Measurements from ENCODE around the gene IRAK3. TPM values are rescaled to one million over a fixed set of nuclear protein-coding genes. Genes with fewer than 3 reads are reported as not detected.

The IRAK3 gene
- 3.2 TPM for total RNA-seq
- long read RNA-seq, partial matches to known transcripts = 0 of 2 reads
- long read RNA-seq, other reads (novel, unspliced or antisense) = 2 of 2 reads

GRCh38 chr12:66188584-66189485 lies at the start of gene IRAK3:
Gene IRAK3 (plus strand): TSS chr12:66189214. CDS start chr12:66189300, 86 bp downstream.
- intact Hi-C loops (cut with DNase I) = loop anchor here (2.0 kb wide), 1 partner anchor 20 kb away; the partner anchor contains the start of gene TMBIM4
- DNase-seq (ENCODE audit: low spot score) = peak; percentile 96

- intact Hi-C loops (cut with DNase I) = no loop called here
- DNase-seq (ENCODE audit: low spot score) = no peak
Observed at GRCh38 chr12:66139328-66139727, 49.7 kb upstream of the IRAK3 start.

GRCh38 chr12:66140731-66141130 lies 48.3 kb upstream of the IRAK3 start:
- DNase-seq (ENCODE audit: low spot score) = no peak
- intact Hi-C loops (cut with DNase I) = loop anchor here (10.0 kb wide), 2 partner anchors 164 to 264 kb away; partner anchors contain the start of gene HELB

- DNase-seq (ENCODE audit: low spot score) = no peak
- intact Hi-C loops (cut with DNase I) = loop anchor here (10.0 kb wide), 2 partner anchors 164 to 264 kb away; partner anchors contain the start of gene HELB
Observed at GRCh38 chr12:66141299-66141698, 47.7 kb upstream of the IRAK3 start.

- intact Hi-C loops (cut with DNase I) = loop anchor here (10.0 kb wide), 2 partner anchors 162 to 262 kb away; partner anchors contain the start of gene HELB
- no peak for DNase-seq (ENCODE audit: low spot score)
Observed at GRCh38 chr12:66142826-66143225, 46.2 kb upstream of the IRAK3 start.

- DNase-seq (ENCODE audit: low spot score) = no peak
- intact Hi-C loops (cut with DNase I) = loop anchor here (10.0 kb wide), 2 partner anchors 161 to 261 kb away; partner anchors contain the start of gene HELB
Observed at GRCh38 chr12:66143868-66144267, 45.1 kb upstream of the IRAK3 start.

GRCh38 chr12:66144791-66145754 lies 43.9 kb upstream of the IRAK3 start:
- intact Hi-C loops (cut with DNase I) = loop anchor here (10.0 kb wide), 2 partner anchors 160 to 260 kb away; partner anchors contain the start of gene HELB
- DNase-seq (ENCODE audit: low spot score) = no peak

GRCh38 chr12:66149702-66150398 lies 39.2 kb upstream of the IRAK3 start:
- DNase-seq (ENCODE audit: low spot score) = no peak
- intact Hi-C loops (cut with DNase I) = loop anchor here (10.0 kb wide), 2 partner anchors 155 to 255 kb away; partner anchors contain the start of gene HELB

GRCh38 chr12:66152732-66153131 lies 36.3 kb upstream of the IRAK3 start:
- intact Hi-C loops (cut with DNase I) = no loop called here
- DNase-seq (ENCODE audit: low spot score) = no peak

GRCh38 chr12:66154776-66155175 lies 34.2 kb upstream of the IRAK3 start:
- no peak for DNase-seq (ENCODE audit: low spot score)
- intact Hi-C loops (cut with DNase I) = no loop called here

GRCh38 chr12:66156654-66157053 lies 32.4 kb upstream of the IRAK3 start:
- no peak for DNase-seq (ENCODE audit: low spot score)
- intact Hi-C loops (cut with DNase I) = no loop called here

- intact Hi-C loops (cut with DNase I) = loop anchor here (2.0 kb wide), 1 partner anchor 16 kb away; no protein-coding TSS in a partner anchor
- no peak for DNase-seq (ENCODE audit: low spot score)
Observed at GRCh38 chr12:66159123-66159522, 29.9 kb upstream of the IRAK3 start.

GRCh38 chr12:66160704-66161103 lies 28.3 kb upstream of the IRAK3 start:
- intact Hi-C loops (cut with DNase I) = no loop called here
- no peak for DNase-seq (ENCODE audit: low spot score)

- intact Hi-C loops (cut with DNase I) = no loop called here
- no peak for DNase-seq (ENCODE audit: low spot score)
Observed at GRCh38 chr12:66162701-66163100, 26.3 kb upstream of the IRAK3 start.

GRCh38 chr12:66163289-66163688 lies 25.7 kb upstream of the IRAK3 start:
- intact Hi-C loops (cut with DNase I) = no loop called here
- DNase-seq (ENCODE audit: low spot score) = no peak

GRCh38 chr12:66164349-66164821 lies 24.6 kb upstream of the IRAK3 start:
- intact Hi-C loops (cut with DNase I) = no loop called here
- no peak for DNase-seq (ENCODE audit: low spot score)

GRCh38 chr12:66165141-66165540 lies 23.9 kb upstream of the IRAK3 start:
- no peak for DNase-seq (ENCODE audit: low spot score)
- intact Hi-C loops (cut with DNase I) = loop anchor here (5.0 kb wide), 1 partner anchor 33 kb away; the partner anchor contains the start of gene LLPH

GRCh38 chr12:66166561-66166960 lies 22.5 kb upstream of the IRAK3 start:
- intact Hi-C loops (cut with DNase I) = loop anchor here (5.0 kb wide), 1 partner anchor 34 kb away; the partner anchor contains the start of gene LLPH

More at GRCh38 chr12:66166561-66166960, 22.5 kb upstream of the IRAK3 start:
- no peak for DNase-seq (ENCODE audit: low spot score)

Measured in cardiac septum (tissue), 1 donor.